OCI-LY3 (cell line): ENCODE data around the gene CLRN2.

Experiments
- CTCF ChIP-seq: fragments of 200-600, 300-600 bp; sonication (generic); IDR thresholded peaks from 2 replicates; pipeline ENCODE4 v1.5.1; 2014; ENCODE audit warnings: antibody characterized with exemption, low read length, low read depth
- EZH2phosphoT487 ChIP-seq: fragments of 200-600 bp; shearing (Covaris generic); IDR thresholded peaks from 2 replicates; pipeline ENCODE4 v1.6.1; 2018; ENCODE audit warnings: antibody characterized with exemption, mixed run types, low read depth

GRCh38 chr4:17512973-17513665 lies 1.8 kb upstream of the CLRN2 start:
- no peak for TF ChIP-seq CTCF
- TF ChIP-seq EZH2phosphoT487: no peak
